ENCODE data around the gene VCAN.

VCAN gene

GRCh38 chr5:83474161-83474796 lies 2.7 kb downstream of the VCAN start (continued):
- TF ChIP-seq HOXD13 (CRISPR knock-in tag; IDR thresholded peaks at IDR 0.05; ENCODE audit: borderline replicate concordance) = no peak
- peak; percentile 31; the same call in 1 of the 2 replicates for TF ChIP-seq ZNF394 (tag by site-specific recombination; IDR thresholded peaks at IDR 0.05; ENCODE audit: borderline replicate concordance)
- peak; percentile 72; the same call in 1 of the 2 replicates for TF ChIP-seq ZNF639 (tag by site-specific recombination; IDR thresholded peaks at IDR 0.05)
- TF ChIP-seq ZNF24 (tag by site-specific recombination; IDR thresholded peaks at IDR 0.05) = peak; percentile 42; the same call in 1 of the 2 replicates
- peak; percentile 73 for TF ChIP-seq KLF7 (tag by site-specific recombination; IDR thresholded peaks at IDR 0.05; ENCODE audit: borderline replicate concordance)
- peak; percentile 100 for TF ChIP-seq GLIS2 (tag by site-specific recombination; IDR thresholded peaks at IDR 0.05)
- peak; percentile 84 for TF ChIP-seq ZBTB20 (tag by site-specific recombination; IDR thresholded peaks at IDR 0.05)
- TF ChIP-seq ZNF23 (tag by site-specific recombination; IDR thresholded peaks at IDR 0.05; ENCODE audit: borderline replicate concordance) = no peak
- peak; percentile 71 for TF ChIP-seq SP7 (tag by site-specific recombination; IDR thresholded peaks at IDR 0.05)
- TF ChIP-seq ZNF214 (tag by site-specific recombination; IDR thresholded peaks at IDR 0.05; ENCODE audit: borderline replicate concordance) = no peak
- TF ChIP-seq ZNF768 (tag by site-specific recombination; IDR thresholded peaks at IDR 0.05) = peak; percentile 98
- TF ChIP-seq, protein P1, sequence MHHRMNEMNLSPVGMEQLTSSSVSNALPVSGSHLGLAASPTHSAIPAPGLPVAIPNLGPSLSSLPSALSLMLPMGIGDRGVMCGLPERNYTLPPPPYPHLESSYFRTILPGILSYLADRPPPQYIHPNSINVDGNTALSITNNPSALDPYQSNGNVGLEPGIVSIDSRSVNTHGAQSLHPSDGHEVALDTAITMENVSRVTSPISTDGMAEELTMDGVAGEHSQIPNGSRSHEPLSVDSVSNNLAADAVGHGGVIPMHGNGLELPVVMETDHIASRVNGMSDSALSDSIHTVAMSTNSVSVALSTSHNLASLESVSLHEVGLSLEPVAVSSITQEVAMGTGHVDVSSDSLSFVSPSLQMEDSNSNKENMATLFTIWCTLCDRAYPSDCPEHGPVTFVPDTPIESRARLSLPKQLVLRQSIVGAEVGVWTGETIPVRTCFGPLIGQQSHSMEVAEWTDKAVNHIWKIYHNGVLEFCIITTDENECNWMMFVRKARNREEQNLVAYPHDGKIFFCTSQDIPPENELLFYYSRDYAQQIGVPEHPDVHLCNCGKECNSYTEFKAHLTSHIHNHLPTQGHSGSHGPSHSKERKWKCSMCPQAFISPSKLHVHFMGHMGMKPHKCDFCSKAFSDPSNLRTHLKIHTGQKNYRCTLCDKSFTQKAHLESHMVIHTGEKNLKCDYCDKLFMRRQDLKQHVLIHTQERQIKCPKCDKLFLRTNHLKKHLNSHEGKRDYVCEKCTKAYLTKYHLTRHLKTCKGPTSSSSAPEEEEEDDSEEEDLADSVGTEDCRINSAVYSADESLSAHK (tag by site-specific recombination; IDR thresholded peaks at IDR 0.05) = no peak
- TF ChIP-seq ZNF623 (tag by site-specific recombination; IDR thresholded peaks at IDR 0.05) = no peak; the same call in 1 of the 2 replicates
- TF ChIP-seq SCRT2 (tag by site-specific recombination; IDR thresholded peaks at IDR 0.05) = peak; percentile 71
- TF ChIP-seq ZNF223 (tag by site-specific recombination; IDR thresholded peaks at IDR 0.05) = no peak
- 0 out of 2 replicates have a peak, but pooled peaks have one; percentile 32 for TF ChIP-seq MZF1 (tag by site-specific recombination; IDR thresholded peaks at IDR 0.05; ENCODE audit: borderline replicate concordance)
- peak; percentile 86; the same call in 1 of the 2 replicates for TF ChIP-seq ZBTB1 (tag by site-specific recombination; IDR thresholded peaks at IDR 0.05)
- TF ChIP-seq KLF10 (tag by site-specific recombination; IDR thresholded peaks at IDR 0.05) = peak; percentile 91
- TF ChIP-seq, protein P2, sequence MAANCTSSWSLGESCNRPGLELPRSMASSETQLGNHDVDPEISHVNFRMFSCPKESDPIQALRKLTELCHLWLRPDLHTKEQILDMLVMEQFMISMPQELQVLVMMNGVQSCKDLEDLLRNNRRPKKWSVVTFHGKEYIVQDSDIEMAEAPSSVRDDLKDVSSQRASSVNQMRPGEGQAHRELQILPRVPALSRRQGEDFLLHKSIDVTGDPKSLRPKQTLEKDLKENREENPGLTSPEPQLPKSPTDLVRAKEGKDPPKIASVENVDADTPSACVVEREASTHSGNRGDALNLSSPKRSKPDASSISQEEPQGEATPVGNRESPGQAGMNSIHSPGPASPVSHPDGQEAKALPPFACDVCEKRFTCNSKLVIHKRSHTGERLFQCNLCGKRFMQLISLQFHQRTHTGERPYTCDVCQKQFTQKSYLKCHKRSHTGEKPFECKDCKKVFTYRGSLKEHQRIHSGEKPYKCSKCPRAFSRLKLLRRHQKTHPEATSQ (tag by site-specific recombination; IDR thresholded peaks at IDR 0.05) = no peak
- TF ChIP-seq WT1 (tag by site-specific recombination; IDR thresholded peaks at IDR 0.05) = peak; percentile 77; the same call in 1 of the 2 replicates
- TF ChIP-seq PRDM10 (tag by site-specific recombination; IDR thresholded peaks at IDR 0.05) = peak; percentile 79
- no peak for TF ChIP-seq ZNF791 (tag by site-specific recombination; IDR thresholded peaks at IDR 0.05)
- TF ChIP-seq, protein P3, sequence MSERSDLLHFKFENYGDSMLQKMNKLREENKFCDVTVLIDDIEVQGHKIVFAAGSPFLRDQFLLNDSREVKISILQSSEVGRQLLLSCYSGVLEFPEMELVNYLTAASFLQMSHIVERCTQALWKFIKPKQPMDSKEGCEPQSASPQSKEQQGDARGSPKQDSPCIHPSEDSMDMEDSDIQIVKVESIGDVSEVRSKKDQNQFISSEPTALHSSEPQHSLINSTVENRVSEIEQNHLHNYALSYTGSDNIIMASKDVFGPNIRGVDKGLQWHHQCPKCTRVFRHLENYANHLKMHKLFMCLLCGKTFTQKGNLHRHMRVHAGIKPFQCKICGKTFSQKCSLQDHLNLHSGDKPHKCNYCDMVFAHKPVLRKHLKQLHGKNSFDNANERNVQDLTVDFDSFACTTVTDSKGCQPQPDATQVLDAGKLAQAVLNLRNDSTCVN (tag by site-specific recombination; optimal IDR thresholded peaks at IDR 0.05) = peak; percentile 50
- peak; percentile 99 for TF ChIP-seq PRDM1 (tag by site-specific recombination; IDR thresholded peaks at IDR 0.05)
- TF ChIP-seq, protein P4, sequence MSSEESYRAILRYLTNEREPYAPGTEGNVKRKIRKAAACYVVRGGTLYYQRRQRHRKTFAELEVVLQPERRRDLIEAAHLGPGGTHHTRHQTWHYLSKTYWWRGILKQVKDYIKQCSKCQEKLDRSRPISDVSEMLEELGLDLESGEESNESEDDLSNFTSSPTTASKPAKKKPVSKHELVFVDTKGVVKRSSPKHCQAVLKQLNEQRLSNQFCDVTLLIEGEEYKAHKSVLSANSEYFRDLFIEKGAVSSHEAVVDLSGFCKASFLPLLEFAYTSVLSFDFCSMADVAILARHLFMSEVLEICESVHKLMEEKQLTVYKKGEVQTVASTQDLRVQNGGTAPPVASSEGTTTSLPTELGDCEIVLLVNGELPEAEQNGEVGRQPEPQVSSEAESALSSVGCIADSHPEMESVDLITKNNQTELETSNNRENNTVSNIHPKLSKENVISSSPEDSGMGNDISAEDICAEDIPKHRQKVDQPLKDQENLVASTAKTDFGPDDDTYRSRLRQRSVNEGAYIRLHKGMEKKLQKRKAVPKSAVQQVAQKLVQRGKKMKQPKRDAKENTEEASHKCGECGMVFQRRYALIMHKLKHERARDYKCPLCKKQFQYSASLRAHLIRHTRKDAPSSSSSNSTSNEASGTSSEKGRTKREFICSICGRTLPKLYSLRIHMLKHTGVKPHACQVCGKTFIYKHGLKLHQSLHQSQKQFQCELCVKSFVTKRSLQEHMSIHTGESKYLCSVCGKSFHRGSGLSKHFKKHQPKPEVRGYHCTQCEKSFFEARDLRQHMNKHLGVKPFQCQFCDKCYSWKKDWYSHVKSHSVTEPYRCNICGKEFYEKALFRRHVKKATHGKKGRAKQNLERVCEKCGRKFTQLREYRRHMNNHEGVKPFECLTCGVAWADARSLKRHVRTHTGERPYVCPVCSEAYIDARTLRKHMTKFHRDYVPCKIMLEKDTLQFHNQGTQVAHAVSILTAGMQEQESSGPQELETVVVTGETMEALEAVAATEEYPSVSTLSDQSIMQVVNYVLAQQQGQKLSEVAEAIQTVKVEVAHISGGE (tag by site-specific recombination; conservative IDR thresholded peaks at IDR 0.05; ENCODE audit: low read depth) = peak; percentile 78

Data from HEK293 (cell line).